Natural killer cell treated with Interleukin-12 subunit alpha and Interleukin-12 subunit beta and Interleukin-15 and Interleukin-18, amount 100 ng/mL, for 72 hours (primary cell): ENCODE data around the gene PDHX. TPM values are rescaled to one million over a fixed set of nuclear protein-coding genes. Genes with fewer than 3 reads are reported as not detected.

Source experiments
- ATAC-seq, 2 donors: fragments of 150-1000 bp; cut with Tn5 transposase in 1 of 2; sonication (Bioruptor Pico), chemical (Tn5 transposase) in 1 of 2; 2 replicates each; pipeline ENCODE4 v1.10.0; 2021
- DNase-seq: peaks from one replicate; pipeline ENCODE4 v3.0.0; 2022; ENCODE audit warnings: low spot score
- H3K27ac Mint-ChIP-seq, 2 donors: 1 replicate in 1 of 2; 2 replicates in 1 of 2; pipeline ENCODE4 v1.8.0; 2022; ENCODE audit warnings: mixed read lengths in 2 of 2, mild to moderate bottlenecking in 1 of 2, moderate library complexity in 1 of 2
- H3K27me3 Mint-ChIP-seq, 2 donors: 1 replicate in 1 of 2; 2 replicates in 1 of 2; pipeline ENCODE4 v1.8.0; 2022; ENCODE audit warnings: mixed read lengths in 2 of 2
- H3K36me3 Mint-ChIP-seq: one replicate; pipeline ENCODE4 v1.8.0; 2022; ENCODE audit warnings: mixed read lengths
- H3K4me1 Mint-ChIP-seq, 2 donors: 1 replicate in 1 of 2; 2 replicates in 1 of 2; pipeline ENCODE4 v1.8.0; 2022; ENCODE audit warnings: low read depth in 2 of 2, mixed read lengths in 2 of 2, mild to moderate bottlenecking in 1 of 2
- H3K4me3 Mint-ChIP-seq: one replicate; pipeline ENCODE4 v1.8.0; 2022; ENCODE audit warnings: mixed read lengths
- H3K9me3 Mint-ChIP-seq: 2 replicates; pipeline ENCODE4 v1.8.0; 2022; ENCODE audit warnings: mixed read lengths
- total RNA-seq, 2 donors: library from RNA; stranded (reverse); gene quantifications; one replicate each; pipeline ENCODE4 v1.2.3, GENCODE V29; 2022

The PDHX gene
- total RNA-seq, 2 donors from 2014 or later = 27.6 to 37.3 TPM

GRCh38 chr11:35035894-35036408 is 119.5 kb downstream of the PDHX start:
- DNase-seq = no peak
- peaks cover 0 to 5% of the 10 kb centered on the region in 2 donors for H3K27me3 Mint-ChIP-seq
- peaks cover 17% of the 10 kb centered on the region for H3K36me3 Mint-ChIP-seq
- no peak for ATAC-seq
- peak overlapping the region; percentile 35 for H3K4me3 Mint-ChIP-seq
- peaks cover 15% of the 10 kb centered on the region for H3K9me3 Mint-ChIP-seq
- peaks cover 44 to 68% of the 10 kb centered on the region in 2 donors for H3K4me1 Mint-ChIP-seq
- peak overlapping the region; percentile 13 to 17 for H3K27ac Mint-ChIP-seq

- Mint-ChIP-seq H3K4me3 (peak overlapping the region; percentile 35), H3K27me3 (peaks cover 0 to 5% of the 10 kb centered on the region in 2 donors), H3K27ac (peak overlapping the region; percentile 7 to 17), H3K9me3 (peaks cover 15% of the 10 kb centered on the region), H3K4me1 (peaks cover 42 to 70% of the 10 kb centered on the region in 2 donors), H3K36me3 (peaks cover 17% of the 10 kb centered on the region)
- no peak for DNase-seq
- ATAC-seq = peak; percentile 52 to 59
Measured at GRCh38 chr11:35036639-35037038, 120.2 kb downstream of the PDHX start.

- ATAC-seq = no peak
- H3K4me3 Mint-ChIP-seq = no peak overlapping the region
- peaks cover 14% of the 10 kb centered on the region for H3K36me3 Mint-ChIP-seq
- no peak overlapping the region for H3K27ac Mint-ChIP-seq
- H3K4me1 Mint-ChIP-seq = peaks cover 43 to 67% of the 10 kb centered on the region in 2 donors
- H3K9me3 Mint-ChIP-seq = peaks cover 15% of the 10 kb centered on the region
- DNase-seq = no peak
- peaks cover 0 to 5% of the 10 kb centered on the region in 2 donors for H3K27me3 Mint-ChIP-seq
Measured at GRCh38 chr11:35038211-35038928, 122.0 kb downstream of the PDHX start.

- Mint-ChIP-seq H3K27ac (no peak overlapping the region), H3K9me3 (peaks cover 13% of the 10 kb centered on the region), H3K4me3 (no peak overlapping the region), H3K4me1 (peaks cover 38 to 62% of the 10 kb centered on the region in 2 donors), H3K27me3 (peaks cover 0 to 5% of the 10 kb centered on the region in 2 donors), H3K36me3 (peaks cover 8% of the 10 kb centered on the region)
- no peak for DNase-seq
- ATAC-seq = no peak
Measured at GRCh38 chr11:35039076-35039475, 122.7 kb downstream of the PDHX start.

GRCh38 chr11:35040221-35040942 is 124.0 kb downstream of the PDHX start:
- H3K4me1 Mint-ChIP-seq = peaks cover 42 to 68% of the 10 kb centered on the region in 2 donors
- peak overlapping the region; percentile 90 for H3K4me3 Mint-ChIP-seq
- peaks cover 0 to 5% of the 10 kb centered on the region in 2 donors for H3K27me3 Mint-ChIP-seq
- peaks cover 8% of the 10 kb centered on the region for H3K9me3 Mint-ChIP-seq
- no peak for DNase-seq
- peaks cover 3% of the 10 kb centered on the region for H3K36me3 Mint-ChIP-seq
- H3K27ac Mint-ChIP-seq = peak overlapping the region; percentile 60 to 92
- ATAC-seq = peak; percentile 87 to 91

GRCh38 chr11:35041070-35041554 is 124.7 kb downstream of the PDHX start:
- Mint-ChIP-seq H3K4me1 (peaks cover 44 to 70% of the 10 kb centered on the region in 2 donors), H3K27ac (peak overlapping the region in 1 of 2 donors; percentile 92), H3K4me3 (peak overlapping the region; percentile 90), H3K36me3 (no peaks in the 10 kb centered on the region), H3K27me3 (peaks cover 0 to 5% of the 10 kb centered on the region in 2 donors), H3K9me3 (peaks cover 5% of the 10 kb centered on the region)
- DNase-seq (no peak), ATAC-seq (no peak)

- ATAC-seq (no peak), DNase-seq (no peak)
- H3K27me3 Mint-ChIP-seq = peaks cover 0 to 5% of the 10 kb centered on the region in 2 donors
- H3K9me3 Mint-ChIP-seq = peaks cover 6% of the 10 kb centered on the region
- H3K36me3 Mint-ChIP-seq = peaks cover 4% of the 10 kb centered on the region
- H3K4me3 Mint-ChIP-seq = peak overlapping the region; percentile 5
- H3K4me1 Mint-ChIP-seq = peaks cover 46 to 66% of the 10 kb centered on the region in 2 donors
- H3K27ac Mint-ChIP-seq = peak overlapping the region; percentile 23 to 92
Measured at GRCh38 chr11:35042224-35042623, 125.8 kb downstream of the PDHX start.

GRCh38 chr11:35042913-35043312 is 126.5 kb downstream of the PDHX start:
- peaks cover 52 to 70% of the 10 kb centered on the region in 2 donors for H3K4me1 Mint-ChIP-seq
- peaks cover 4% of the 10 kb centered on the region for H3K9me3 Mint-ChIP-seq
- H3K27ac Mint-ChIP-seq = peak overlapping the region in 1 of 2 donors; percentile 23
- no peak for ATAC-seq
- H3K4me3 Mint-ChIP-seq = no peak overlapping the region
- no peak for DNase-seq
- peaks cover 0 to 3% of the 10 kb centered on the region in 2 donors for H3K27me3 Mint-ChIP-seq
- H3K36me3 Mint-ChIP-seq = peaks cover 5% of the 10 kb centered on the region

- Mint-ChIP-seq H3K27me3 (peaks cover 0 to 2% of the 10 kb centered on the region in 2 donors), H3K4me1 (peaks cover 63 to 77% of the 10 kb centered on the region in 2 donors), H3K36me3 (peaks cover 12% of the 10 kb centered on the region), H3K27ac (peak overlapping the region in 1 of 2 donors; percentile 89), H3K9me3 (peaks cover 9% of the 10 kb centered on the region), H3K4me3 (no peak overlapping the region)
- ATAC-seq = no peak
- no peak for DNase-seq
Measured at GRCh38 chr11:35043936-35044335, 127.5 kb downstream of the PDHX start.

GRCh38 chr11:35045236-35045820 is 128.9 kb downstream of the PDHX start:
- Mint-ChIP-seq H3K27ac (peak overlapping the region; percentile 88 to 89), H3K36me3 (peaks cover 12% of the 10 kb centered on the region)
- DNase-seq = peak; percentile 72

More at GRCh38 chr11:35045236-35045820, 128.9 kb downstream of the PDHX start:
- Mint-ChIP-seq H3K27me3 (no peaks in the 10 kb centered on the region), H3K4me1 (peaks cover 72 to 83% of the 10 kb centered on the region in 2 donors), H3K4me3 (peak overlapping the region; percentile 79), H3K9me3 (peaks cover 9% of the 10 kb centered on the region)
- ATAC-seq = peak; percentile 83 to 85

Other genes with a start within 250 kb of the PDHX start
- gene APIP, start 239 bp upstream of the PDHX start, total RNA-seq = 10 to 100 TPM; 26.0 to 28.4 TPM
- gene CD44, start 222.6 kb downstream of the PDHX start, total RNA-seq = 100 to 1,000 TPM; 698 to 736 TPM